ENCODE measurements around the gene HOXC10. TPM values are rescaled to one million over a fixed set of nuclear protein-coding genes. Genes with fewer than 3 reads are reported as not detected.

HOXC10 gene
- total RNA-seq, 1 donor, result 0.43 TPM

GRCh38 chr12:53975064-53975471 lies 9.9 kb upstream of the HOXC10 start:
- DNase-seq (ENCODE audit: low read depth), result no peak
- TF ChIP-seq CTCF (IDR thresholded peaks at IDR 0.05; ENCODE audit: insufficient read depth, low read depth, low read length), result no peak
- H3K4me3 ChIP-seq (ENCODE audit: low read depth, low read length), result peak overlapping the region; percentile 61

GRCh38 chr12:53975479-53976152 lies 9.3 kb upstream of the HOXC10 start:
- H3K4me3 ChIP-seq (ENCODE audit: low read depth, low read length), result no peak overlapping the region
- TF ChIP-seq CTCF (IDR thresholded peaks at IDR 0.05; ENCODE audit: insufficient read depth, low read depth, low read length), result no peak
- DNase-seq (ENCODE audit: low read depth), result no peak

- no peak overlapping the region for H3K4me3 ChIP-seq (ENCODE audit: low read depth, low read length)
- TF ChIP-seq CTCF (IDR thresholded peaks at IDR 0.05; ENCODE audit: insufficient read depth, low read depth, low read length), result no peak
- DNase-seq (ENCODE audit: low read depth), result no peak
Observed at GRCh38 chr12:53976172-53976822, 8.6 kb upstream of the HOXC10 start.

- TF ChIP-seq CTCF (IDR thresholded peaks at IDR 0.05; ENCODE audit: insufficient read depth, low read depth, low read length), result no peak
- H3K4me3 ChIP-seq (ENCODE audit: low read depth, low read length), result no peak overlapping the region
- DNase-seq (ENCODE audit: low read depth), result no peak
Observed at GRCh38 chr12:53976823-53977595, 7.9 kb upstream of the HOXC10 start.

- TF ChIP-seq CTCF (IDR thresholded peaks at IDR 0.05; ENCODE audit: insufficient read depth, low read depth, low read length), result no peak
- DNase-seq (ENCODE audit: low read depth), result peak; percentile 59
- H3K4me3 ChIP-seq (ENCODE audit: low read depth, low read length), result peak overlapping the region; percentile 1
Observed at GRCh38 chr12:53977596-53978445, 7.1 kb upstream of the HOXC10 start.

Data from fibroblast of villous mesenchyme (primary cell).